Measurements from ENCODE around the gene CHI3L1.

The CHI3L1 gene

DNA sequence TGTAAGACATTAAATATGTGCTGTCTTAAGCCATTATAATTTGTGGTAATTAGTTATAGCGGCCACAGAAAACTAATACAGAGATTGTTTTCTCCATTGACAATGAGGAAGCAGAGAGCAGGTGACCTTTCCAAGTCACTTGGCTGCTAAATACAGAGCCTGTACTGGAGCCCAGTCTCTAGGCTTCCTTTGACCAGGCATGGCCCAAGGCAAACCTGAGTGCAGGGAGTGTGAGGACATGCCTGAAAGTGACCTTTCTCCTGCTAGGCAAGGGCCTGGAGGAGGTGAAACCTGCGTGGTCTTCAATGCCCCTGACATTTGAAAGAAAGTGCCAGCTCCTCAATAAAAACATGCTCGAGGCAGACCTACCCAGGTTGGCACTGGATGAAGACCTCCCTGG is 12.5 kb upstream of the CHI3L1 start:
- no peak overlapping the region for H3K4me3 ChIP-seq (ENCODE audit: low read depth, low read length)
- TF ChIP-seq, protein P1, sequence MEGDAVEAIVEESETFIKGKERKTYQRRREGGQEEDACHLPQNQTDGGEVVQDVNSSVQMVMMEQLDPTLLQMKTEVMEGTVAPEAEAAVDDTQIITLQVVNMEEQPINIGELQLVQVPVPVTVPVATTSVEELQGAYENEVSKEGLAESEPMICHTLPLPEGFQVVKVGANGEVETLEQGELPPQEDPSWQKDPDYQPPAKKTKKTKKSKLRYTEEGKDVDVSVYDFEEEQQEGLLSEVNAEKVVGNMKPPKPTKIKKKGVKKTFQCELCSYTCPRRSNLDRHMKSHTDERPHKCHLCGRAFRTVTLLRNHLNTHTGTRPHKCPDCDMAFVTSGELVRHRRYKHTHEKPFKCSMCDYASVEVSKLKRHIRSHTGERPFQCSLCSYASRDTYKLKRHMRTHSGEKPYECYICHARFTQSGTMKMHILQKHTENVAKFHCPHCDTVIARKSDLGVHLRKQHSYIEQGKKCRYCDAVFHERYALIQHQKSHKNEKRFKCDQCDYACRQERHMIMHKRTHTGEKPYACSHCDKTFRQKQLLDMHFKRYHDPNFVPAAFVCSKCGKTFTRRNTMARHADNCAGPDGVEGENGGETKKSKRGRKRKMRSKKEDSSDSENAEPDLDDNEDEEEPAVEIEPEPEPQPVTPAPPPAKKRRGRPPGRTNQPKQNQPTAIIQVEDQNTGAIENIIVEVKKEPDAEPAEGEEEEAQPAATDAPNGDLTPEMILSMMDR (IDR thresholded peaks at IDR 0.05; ENCODE audit: low read depth, low read length): no peak

DNA sequence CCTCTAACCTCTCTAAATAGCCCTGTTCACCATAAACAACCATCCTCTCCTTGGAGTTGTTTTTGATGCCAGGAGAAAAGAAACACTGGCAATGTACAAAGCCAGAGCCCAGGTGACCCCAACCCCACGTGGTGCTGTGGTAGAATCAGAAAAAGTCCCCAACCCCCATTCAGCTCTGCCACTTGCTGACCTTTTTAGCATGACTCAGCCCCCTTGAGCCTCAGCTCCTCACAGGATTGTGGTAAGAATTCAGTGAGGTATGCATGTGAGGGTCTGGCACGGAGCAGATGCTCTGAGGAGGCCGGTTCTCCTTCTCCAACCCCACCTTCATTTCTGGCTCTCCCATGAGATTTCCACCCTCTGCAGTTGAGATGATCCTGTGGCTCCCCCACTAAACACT is 11.1 kb upstream of the CHI3L1 start:
- TF ChIP-seq, protein P1 (IDR thresholded peaks at IDR 0.05; ENCODE audit: low read depth, low read length): no peak

DNA sequence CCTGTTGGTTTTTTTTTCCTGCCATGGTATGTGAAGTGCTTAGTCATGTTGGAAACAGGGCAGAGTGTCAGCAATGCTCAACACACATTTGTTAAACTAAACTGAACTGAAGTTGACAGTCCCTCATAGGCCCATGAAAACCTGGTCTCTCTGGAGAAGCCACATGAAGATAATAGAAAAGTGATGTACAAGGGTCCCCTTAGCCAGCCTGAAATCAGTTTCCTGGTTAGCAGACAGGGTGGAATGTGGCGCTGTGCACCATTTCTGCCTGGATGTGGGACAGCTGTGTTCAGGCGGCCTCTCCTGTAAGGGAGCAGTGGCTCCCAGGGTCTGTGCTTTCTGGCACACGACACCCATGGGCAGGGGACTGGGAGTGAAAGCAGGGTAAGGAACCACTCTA is 9.9 kb upstream of the CHI3L1 start:
- TF ChIP-seq, protein P1 (IDR thresholded peaks at IDR 0.05; ENCODE audit: low read depth, low read length): no peak
- no peak overlapping the region for H3K4me3 ChIP-seq (ENCODE audit: low read depth, low read length)

More for the DNA sequence above, 11.1 kb upstream of the CHI3L1 start:
- no peak overlapping the region for H3K4me3 ChIP-seq (ENCODE audit: low read depth, low read length)

DNA sequence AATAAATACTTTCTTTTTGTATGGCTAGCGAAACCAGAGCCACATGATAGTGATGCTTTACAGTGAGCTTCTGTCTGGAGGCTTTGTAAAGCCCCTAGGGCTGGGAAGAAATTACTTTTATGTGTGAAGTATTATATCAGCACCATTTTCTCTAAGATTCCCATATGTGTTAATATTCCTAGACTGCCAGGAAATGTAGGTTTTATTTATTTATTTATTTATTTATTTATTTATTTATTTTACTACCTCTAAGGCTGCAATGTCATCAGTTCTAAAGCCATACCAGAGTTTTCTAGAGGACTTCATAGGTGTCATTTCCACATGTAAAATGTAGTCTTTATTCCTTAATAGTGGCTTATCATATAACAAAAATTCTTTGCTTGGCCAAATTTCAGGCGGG is 4.4 kb upstream of the CHI3L1 start:
- TF ChIP-seq, protein P1 (IDR thresholded peaks at IDR 0.05; ENCODE audit: low read depth, low read length): no peak

DNA sequence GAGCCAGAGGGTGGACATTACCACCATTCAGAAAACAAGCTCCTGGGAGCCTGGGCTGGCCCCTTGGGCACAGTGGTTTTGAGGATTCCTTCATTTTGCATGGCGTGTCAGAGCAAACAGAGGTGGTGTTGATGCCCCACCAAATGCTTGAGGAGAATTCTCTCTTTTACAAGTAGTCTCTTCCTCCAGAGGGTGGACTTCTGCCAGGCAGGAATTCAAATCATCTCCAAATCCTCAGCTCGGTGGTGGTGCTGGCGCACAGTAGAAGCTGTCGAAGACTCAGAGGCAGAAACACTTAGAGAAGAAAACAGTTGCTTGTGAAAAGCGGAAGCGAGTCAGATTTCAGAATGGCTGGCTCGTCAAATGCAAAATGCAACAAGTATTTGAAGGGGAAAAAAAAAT is 3.4 kb upstream of the CHI3L1 start:
- TF ChIP-seq, protein P1 (IDR thresholded peaks at IDR 0.05; ENCODE audit: low read depth, low read length): no peak
- H3K4me3 ChIP-seq (ENCODE audit: low read depth, low read length): no peak overlapping the region

More for the DNA sequence above, 4.4 kb upstream of the CHI3L1 start:
- H3K4me3 ChIP-seq (ENCODE audit: low read depth, low read length): no peak overlapping the region

DNA sequence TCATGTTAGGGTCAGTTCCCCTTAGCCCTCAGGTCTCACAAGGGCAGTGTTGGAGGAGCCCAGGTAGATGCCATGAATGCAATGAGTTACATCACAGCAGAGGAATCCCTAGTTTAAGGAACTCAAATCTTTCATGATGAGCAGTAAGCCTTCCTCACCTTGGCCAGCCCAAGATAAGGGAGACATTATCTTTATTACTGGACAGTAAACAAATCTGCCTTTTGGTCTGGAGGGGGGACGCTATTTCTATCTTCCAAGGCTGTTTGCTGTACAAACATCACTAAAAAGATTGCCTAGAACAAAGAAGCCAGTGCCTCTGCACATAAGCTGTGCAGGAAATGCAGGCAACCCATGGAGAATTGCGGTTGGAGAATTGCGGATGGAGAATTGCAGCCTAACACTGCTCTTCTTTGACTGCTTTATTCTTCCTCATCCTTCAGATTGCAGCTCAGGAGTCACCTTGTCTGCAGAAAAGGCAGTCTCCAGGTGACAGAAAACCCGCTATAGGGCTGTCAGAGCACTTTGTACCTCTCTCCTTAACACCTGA is 2.3 kb upstream of the CHI3L1 start:
- no peak overlapping the region for H3K4me3 ChIP-seq (ENCODE audit: low read depth, low read length)
- TF ChIP-seq, protein P1 (IDR thresholded peaks at IDR 0.05; ENCODE audit: low read depth, low read length): no peak

DNA sequence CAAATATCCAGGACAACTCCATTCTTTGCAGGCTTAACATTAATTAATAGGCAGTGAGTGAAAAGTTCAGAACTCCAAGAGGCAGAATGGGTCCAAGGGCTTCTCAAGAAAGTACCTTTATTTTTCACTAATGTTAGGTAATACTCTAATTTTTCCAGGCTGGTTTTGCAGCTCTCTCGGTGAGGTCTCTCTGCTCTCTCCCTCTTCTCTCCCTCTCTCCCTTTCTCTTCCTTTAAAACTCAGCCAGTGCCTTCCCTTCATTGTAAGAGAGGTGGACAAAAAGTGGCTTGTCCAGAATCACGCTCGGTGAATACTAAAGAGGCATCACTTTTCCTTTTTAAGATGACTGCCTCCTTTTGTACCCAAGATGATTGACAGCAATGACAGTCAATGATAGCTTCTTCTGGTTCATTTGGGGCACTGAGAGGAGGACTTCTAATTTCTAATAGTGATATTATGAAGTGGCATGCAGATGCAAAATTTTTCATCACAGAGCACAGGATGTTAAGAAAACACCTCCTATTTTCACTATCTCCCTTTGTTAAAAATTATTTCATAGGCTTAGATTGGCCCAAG is 1.3 kb upstream of the CHI3L1 start:
- no peak overlapping the region for H3K4me3 ChIP-seq (ENCODE audit: low read depth, low read length)
- TF ChIP-seq, protein P1 (IDR thresholded peaks at IDR 0.05; ENCODE audit: low read depth, low read length): no peak

All from WI38 (cell line).